Heart left ventricle (tissue), 16 donors: ENCODE data around the gene ASPG. TPM values are rescaled to one million over a fixed set of nuclear protein-coding genes. Genes with fewer than 3 reads are reported as not detected.
A peak's percentile ranks its signal among the peaks of the same experiment; 100 is the strongest.

ENCODE experiments used
- ATAC-seq, 4 donors: fragments of 200-7000 bp; cut with Tn5 transposase; one replicate each; pipeline ENCODE4 v1.9.1; 2020 to 2022; ENCODE audit warnings: moderate library complexity in 4 of 4, mild to moderate bottlenecking in 3 of 4, moderate number of reproducible peaks in 1 of 4
- DNase-seq, 5 donors: peaks; one replicate each; pipeline ENCODE4 v3.0.0-alpha.2; 2020
- H3K27ac ChIP-seq, 12 donors: fragments of 200-600 bp; sonication (generic) in 4 of 12; one replicate each; pipeline versions ENCODE4 v1.5.0 to v1.8.0; 2016 to 2022; ENCODE audit warnings: mild to moderate bottlenecking in 2 of 12
- H3K27me3 ChIP-seq, 9 donors: fragments of 200-600 bp; sonication (generic) in 2 of 9; one replicate each; pipeline versions ENCODE4 v1.5.1 to v1.8.0; 2016 to 2022; ENCODE audit warnings: mild to moderate bottlenecking in 3 of 9
- H3K36me3 ChIP-seq, 9 donors: fragments of 200-600 bp; sonication (generic) in 2 of 9; one replicate each; pipeline versions ENCODE4 v1.5.0 to v1.8.0; 2018 to 2022; ENCODE audit warnings: mild to moderate bottlenecking in 2 of 9
- H3K4me1 ChIP-seq, 12 donors: fragments of 200-600 bp; sonication (generic) in 4 of 12; one replicate each; pipeline versions ENCODE4 v1.5.0 to v1.8.0; 2016 to 2022; ENCODE audit warnings: mild to moderate bottlenecking in 3 of 12
- H3K4me3 ChIP-seq, 12 donors: fragments of 200-600 bp; sonication (generic) in 4 of 12; one replicate each; pipeline versions ENCODE4 v1.5.0 to v1.8.0; 2017 to 2022; ENCODE audit warnings: mild to moderate bottlenecking in 9 of 12, moderate library complexity in 4 of 12
- H3K9me3 ChIP-seq, 12 donors: fragments of 200-600 bp; sonication (generic) in 4 of 12; one replicate each; pipeline versions ENCODE4 v1.5.0 to v1.8.0; 2016 to 2022; ENCODE audit warnings: mild to moderate bottlenecking in 1 of 12
- POLR2A ChIP-seq, 2 donors: fragments of 450-650 bp; IDR thresholded peaks; one replicate each; pipeline ENCODE4 v1.6.1; 2017; ENCODE audit warnings: antibody characterized with exemption in 2 of 2, mild to moderate bottlenecking in 2 of 2, moderate library complexity in 2 of 2
- WGBS, 4 donors: extraction: QIAGEN DNeasy Blood & Tissue Kit in 2 of 4; methylation state at CpG; one replicate each; pipeline versions ENCODE4 v1.1.5 to v1.1.7; 2013 to 2018; 5-methylcytosine and 5-hydroxymethylcytosine counted together
- intact Hi-C, 10 donors: fragments of 100-400 bp; cut with DNase I; formaldehyde crosslinking; loops; one replicate each; pipeline versions ENCODE4 v1.11.1 to v1.14.2; 2022
- polyA plus RNA-seq, 2 donors: library from polyadenylated mRNA; stranded (reverse); fragments of 200-250 nt; gene quantifications; one replicate each; pipeline ENCODE4 v1.2.3, GENCODE V29; 2013
- total RNA-seq, 9 donors: library from RNA; depleted of rRNA in 2 of 9; stranded (reverse); fragments of >200 nt in 2 of 9; fragmentation: NEBNext Ultra II Directional in 3 of 9; extraction: Animal tissue kit (Norgen Biotek cat#: 25700) in 3 of 9; gene quantifications; one replicate each; pipeline versions ENCODE4 v1.1.0 to v1.2.4, GENCODE V29; 2016 to 2023
- TF ChIP-seq, protein P1 (sequence below), 12 donors: fragments of 200-600 bp; sonication (generic) in 4 of 12; IDR thresholded peaks; one replicate each; pipeline versions ENCODE4 v1.5.0 to v1.8.0; 2018 to 2022; ENCODE audit warnings: antibody characterized with exemption in 12 of 12, mild to moderate bottlenecking in 5 of 12
- donor health status: ischemic (EF 13 %, LVEDD 7.1; RV severe dilation, severe dysfunction).
- donor health status: healthy with polysubstance abuse.
- donor health status: DM: no; HTN: yes; CAD: no.
- donor health status: DM: no; HTN: no; CAD: no.
- donor health status: ischemic (EF 25% LVEDD 6.9; RV normal size, moderate dysfunction).
- donor health status: ischemic (EF 25% LVEDD 5.7; RV mildly dilated, moderate dysfunction).
- donor health status: healthy.
- donor health status: DM: yes; HTN: yes; CAD: no.
- donor health status: ischemic (EF 35%, LVEDD 5.7; RV mildly dilated, moderate dysfunction).
- donor health status: nonischemic (EF 11% LVEDD 7.7; RV severe dilation, severe dysfunction).
- donor health status: DM: yes; HTN: yes; CAD: no.
- donor health status: PGD.
- donor health status: ischemic (EF 29% LVEDD 5.4; RV normal size, mild dysfunction).
- donor health status: nonischemic (EF 23%, LVEDD 6.1; RV moderate dilation, normal function).

ASPG gene
- total and polyA plus RNA-seq, 11 donors, result 3.2 to 54.6 (median 16.3) TPM

DNA sequence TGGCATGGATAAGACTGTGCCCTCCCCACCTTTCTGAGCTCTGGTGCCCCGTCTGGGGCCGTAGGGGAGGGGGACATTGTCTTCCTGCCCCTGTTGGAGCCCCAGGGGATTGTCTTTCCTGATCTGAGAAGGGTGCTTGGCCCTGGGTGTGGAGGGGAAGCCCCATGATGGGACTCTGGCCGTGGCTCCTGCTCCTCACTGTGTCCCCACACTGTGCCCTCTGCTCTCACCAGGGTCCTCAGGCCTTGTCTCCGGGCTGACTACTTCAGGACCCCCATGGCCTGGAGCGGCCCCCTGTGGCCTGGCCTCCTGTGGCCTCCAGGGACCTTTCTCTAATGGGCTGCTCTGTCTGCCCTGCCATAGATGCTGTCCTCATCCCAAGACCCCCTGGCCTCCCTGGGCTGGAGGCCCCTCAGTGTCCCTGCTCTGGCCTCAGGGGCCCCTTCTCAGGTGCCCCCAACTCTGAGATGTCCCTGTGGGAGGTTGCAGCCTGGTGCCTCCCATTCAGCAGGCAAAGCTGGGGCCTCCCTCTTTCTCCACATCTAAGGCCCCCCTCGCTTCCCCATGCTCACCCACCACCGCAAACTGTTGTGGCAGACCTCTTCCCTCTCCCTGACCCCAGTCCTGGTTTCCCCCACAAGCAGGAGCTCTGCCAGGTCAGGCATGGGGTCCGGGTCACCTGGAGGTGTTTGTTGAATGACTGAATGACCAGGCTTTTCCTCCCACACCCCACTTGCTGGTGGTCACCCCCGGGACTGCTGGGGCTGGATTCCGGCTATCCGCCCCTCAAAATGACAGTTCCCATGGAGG, 56.8 kb downstream of the ASPG start:
- Histone ChIP-seq H3K4me3 (no peak overlapping the region), H3K9me3 (no peaks in the 10 kb centered on the region), H3K36me3 (no peaks in the 10 kb centered on the region), H3K27me3 (peaks cover 0 to 29% (median 11%) of the 10 kb centered on the region in 9 donors), H3K27ac (no peak overlapping the region), H3K4me1 (peaks cover under 1 to 53% (median 14%) of the 10 kb centered on the region in 12 donors)
- DNase-seq (peak in 3 of 5 donors; percentile 6 to 56 (median 15)), ATAC-seq (no peak)
- intact Hi-C loops, result loop anchor here in 4 of 10 donors (5.0 to 10.0 kb wide), 4 partner anchors 45 to 410 kb away; no protein-coding TSS in a partner anchor
- no peak for TF ChIP-seq POLR2A (IDR thresholded peaks at IDR 0.05)
- TF ChIP-seq, protein P1, sequence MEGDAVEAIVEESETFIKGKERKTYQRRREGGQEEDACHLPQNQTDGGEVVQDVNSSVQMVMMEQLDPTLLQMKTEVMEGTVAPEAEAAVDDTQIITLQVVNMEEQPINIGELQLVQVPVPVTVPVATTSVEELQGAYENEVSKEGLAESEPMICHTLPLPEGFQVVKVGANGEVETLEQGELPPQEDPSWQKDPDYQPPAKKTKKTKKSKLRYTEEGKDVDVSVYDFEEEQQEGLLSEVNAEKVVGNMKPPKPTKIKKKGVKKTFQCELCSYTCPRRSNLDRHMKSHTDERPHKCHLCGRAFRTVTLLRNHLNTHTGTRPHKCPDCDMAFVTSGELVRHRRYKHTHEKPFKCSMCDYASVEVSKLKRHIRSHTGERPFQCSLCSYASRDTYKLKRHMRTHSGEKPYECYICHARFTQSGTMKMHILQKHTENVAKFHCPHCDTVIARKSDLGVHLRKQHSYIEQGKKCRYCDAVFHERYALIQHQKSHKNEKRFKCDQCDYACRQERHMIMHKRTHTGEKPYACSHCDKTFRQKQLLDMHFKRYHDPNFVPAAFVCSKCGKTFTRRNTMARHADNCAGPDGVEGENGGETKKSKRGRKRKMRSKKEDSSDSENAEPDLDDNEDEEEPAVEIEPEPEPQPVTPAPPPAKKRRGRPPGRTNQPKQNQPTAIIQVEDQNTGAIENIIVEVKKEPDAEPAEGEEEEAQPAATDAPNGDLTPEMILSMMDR (IDR thresholded peaks at IDR 0.05), result no peak
- 76 to 85% (median 84%) methylated on average over 10 to 11 of the region's 11 CpGs for WGBS, 4 donors

DNA sequence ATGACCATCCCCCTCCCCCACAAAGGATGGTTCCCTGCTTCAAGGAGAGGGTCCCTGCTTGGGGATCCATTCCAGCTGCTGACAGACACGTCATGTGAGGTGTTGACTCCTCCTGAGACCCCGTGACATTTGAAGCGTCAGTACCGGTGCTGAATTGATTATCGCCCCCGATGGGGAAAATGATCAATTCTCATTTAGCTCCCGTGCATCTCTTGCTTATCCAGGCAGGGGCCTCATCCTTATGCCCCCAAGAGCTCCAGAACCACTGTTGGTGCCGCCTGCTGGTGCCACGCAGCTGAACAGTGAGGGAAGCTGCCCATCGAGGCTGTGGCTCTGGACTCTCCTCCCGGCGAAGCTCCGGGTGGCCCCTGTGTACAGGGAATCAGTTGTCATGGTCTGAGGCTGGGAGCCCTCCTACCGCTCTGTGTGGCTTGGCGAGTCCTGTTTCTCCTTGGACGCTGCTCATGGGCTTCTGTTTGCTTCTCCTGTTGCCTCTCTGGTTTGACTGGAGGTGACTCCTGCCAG, 57.5 kb downstream of the ASPG start:
- intact Hi-C loops, result loop anchor here in 4 of 10 donors (5.0 to 10.0 kb wide), 4 partner anchors 44 to 409 kb away; no protein-coding TSS in a partner anchor
- ATAC-seq (no peak), DNase-seq (peak in 2 of 5 donors; percentile 18 to 55)
- Histone ChIP-seq H3K9me3 (no peaks in the 10 kb centered on the region), H3K27ac (no peak overlapping the region), H3K27me3 (peaks cover 0 to 22% (median 11%) of the 10 kb centered on the region in 9 donors), H3K4me1 (peaks cover 0 to 53% (median 12%) of the 10 kb centered on the region in 12 donors), H3K36me3 (no peaks in the 10 kb centered on the region), H3K4me3 (no peak overlapping the region)
- WGBS, 4 donors, result 82 to 86% (median 84%) methylated on average over 15 to 16 of the region's 16 CpGs
- TF ChIP-seq, protein P1 (IDR thresholded peaks at IDR 0.05), result no peak
- TF ChIP-seq POLR2A (IDR thresholded peaks at IDR 0.05), result no peak

DNA sequence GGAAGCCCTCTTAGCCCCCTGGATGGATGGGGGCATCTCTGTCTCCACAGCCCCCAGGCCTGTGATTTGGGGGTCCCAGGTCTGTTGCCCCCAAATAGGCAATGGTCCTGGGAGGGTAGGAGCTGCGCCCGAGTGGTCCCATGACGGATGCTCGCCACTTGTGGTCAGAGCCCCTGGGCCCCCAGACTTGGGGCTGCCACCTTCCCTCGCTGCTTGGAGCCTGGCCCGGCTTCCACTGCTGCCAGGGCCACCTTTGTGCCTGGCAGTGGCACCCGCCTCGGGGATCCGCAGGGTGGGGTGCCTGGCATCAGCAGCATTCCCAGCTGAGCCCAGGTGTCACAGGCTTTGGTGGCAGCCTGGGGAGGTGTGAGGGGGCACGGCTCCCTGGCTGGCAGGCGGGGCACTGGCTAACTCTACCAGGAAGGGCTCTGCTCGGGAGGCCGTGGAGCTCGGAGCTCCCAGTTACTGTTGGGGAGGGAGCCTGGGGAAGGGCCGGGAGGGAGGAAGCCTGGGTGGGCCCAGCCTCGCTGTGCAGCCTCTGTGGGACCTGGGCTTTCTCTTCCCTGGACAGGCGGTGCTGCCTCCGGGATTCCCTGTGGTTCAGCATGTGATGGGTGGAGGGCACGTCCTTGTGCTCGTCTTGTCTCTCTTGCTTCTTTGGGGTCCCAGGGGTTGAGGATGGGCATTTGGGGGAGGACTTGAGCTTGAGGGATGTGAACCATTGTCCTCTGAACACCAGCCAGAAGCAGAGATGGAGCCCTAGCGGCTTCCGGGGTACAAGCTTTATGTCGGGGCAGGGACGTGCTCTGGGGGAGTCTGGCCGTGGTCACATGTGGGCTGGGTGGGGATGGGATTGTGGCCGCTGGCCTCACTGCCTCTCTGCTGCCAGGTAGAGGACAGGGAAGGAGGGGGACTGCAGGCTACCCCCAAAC, 58.3 kb downstream of the ASPG start:
- no peak for ATAC-seq
- WGBS, 4 donors, result 75 to 91% (median 80%) methylated on average over 16 to 26 of the region's 26 CpGs
- Histone ChIP-seq H3K4me1 (peaks cover 0 to 53% (median 9%) of the 10 kb centered on the region in 12 donors), H3K27ac (no peak overlapping the region), H3K36me3 (no peaks in the 10 kb centered on the region), H3K4me3 (no peak overlapping the region), H3K27me3 (peaks cover 0 to 15% (median 4%) of the 10 kb centered on the region in 9 donors), H3K9me3 (no peaks in the 10 kb centered on the region)
- peak in 4 of 5 donors; percentile 9 to 44 (median 22) for DNase-seq
- TF ChIP-seq, protein P1 (IDR thresholded peaks at IDR 0.05), result no peak
- no peak for TF ChIP-seq POLR2A (IDR thresholded peaks at IDR 0.05)
- intact Hi-C loops, result loop anchor here in 4 of 10 donors (5.0 to 10.0 kb wide), 4 partner anchors 44 to 409 kb away; no protein-coding TSS in a partner anchor
